Stimulated activated CD4-positive, alpha-beta T cell treated with anti-CD3 and anti-CD28 coated beads, Interleukin-12 subunit alpha, Interleukin-12 subunit beta, amount 100 ng/mL, for 48 hours (primary cell): Measurements from ENCODE around the gene KLHL8.
"Not testable (repeated sequence)": the region's sequence is repeated elsewhere in the genome, so short reads cannot be mapped to it uniquely, and the experiment has no call there.

ENCODE experiments used
- DNase-seq, 3 donors: peaks; one replicate each; pipeline ENCODE4 v3.0.0-alpha.2; 2020; ENCODE audit warnings: low read depth in 2 of 3, low spot score in 1 of 3

KLHL8 gene

DNA sequence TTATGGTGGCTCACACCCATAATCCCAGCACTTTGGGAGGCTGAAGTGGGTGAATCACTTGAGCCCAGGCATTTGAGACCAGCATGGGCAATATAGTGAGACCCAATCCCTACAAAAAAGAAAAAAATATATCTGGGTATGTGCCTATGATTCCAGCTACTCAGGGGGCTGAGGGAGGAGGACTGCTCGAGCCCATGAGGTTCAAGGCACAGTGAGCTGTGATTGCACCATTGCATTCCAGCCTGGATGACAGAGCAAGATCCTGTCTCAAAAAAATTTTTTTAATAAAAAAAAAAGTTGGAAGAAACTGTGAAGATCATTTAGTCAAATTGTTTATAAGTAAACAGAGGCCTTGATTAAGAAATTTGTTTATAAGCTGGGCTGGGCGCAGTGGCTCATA, 39.7 kb downstream of the KLHL8 start:
- DNase-seq = no peak

DNA sequence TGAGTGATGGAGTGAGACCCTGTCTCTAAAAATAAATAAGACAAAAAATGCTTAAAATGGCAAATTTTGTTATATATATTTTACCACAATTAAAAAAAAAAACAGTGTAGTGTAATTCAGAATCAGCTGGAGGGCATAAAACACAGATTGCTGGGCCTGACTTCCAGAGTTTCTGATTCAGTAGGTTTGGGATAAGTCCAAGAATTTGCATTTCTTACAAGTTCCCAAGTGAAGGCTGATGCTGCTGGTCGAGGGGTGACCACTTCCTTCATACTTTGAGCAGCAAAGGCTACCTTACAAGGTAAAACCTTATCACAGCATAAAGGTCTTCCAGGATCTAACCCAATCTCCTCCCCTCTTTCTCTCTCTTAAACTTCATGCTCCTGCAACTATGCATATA, 40.7 kb downstream of the KLHL8 start:
- no peak for DNase-seq

DNA sequence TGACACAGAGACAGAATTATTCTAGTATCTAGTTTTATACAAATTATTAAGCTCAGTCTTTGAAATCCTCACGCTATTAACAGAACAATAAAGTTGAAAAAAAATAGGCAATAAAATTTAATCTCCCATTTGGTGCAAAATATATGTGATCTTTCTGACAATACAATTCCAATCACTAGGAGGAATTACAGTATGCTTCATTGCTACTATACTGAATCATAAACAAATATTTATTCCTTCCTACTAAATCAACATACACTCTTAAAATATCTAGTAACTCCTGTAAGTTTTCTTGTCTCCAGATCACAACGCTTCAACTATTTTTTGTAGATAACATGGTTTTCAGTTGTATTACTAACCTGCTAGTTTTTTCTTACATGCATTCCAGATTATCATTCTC, 45.7 kb downstream of the KLHL8 start:
- DNase-seq = no peak

DNA sequence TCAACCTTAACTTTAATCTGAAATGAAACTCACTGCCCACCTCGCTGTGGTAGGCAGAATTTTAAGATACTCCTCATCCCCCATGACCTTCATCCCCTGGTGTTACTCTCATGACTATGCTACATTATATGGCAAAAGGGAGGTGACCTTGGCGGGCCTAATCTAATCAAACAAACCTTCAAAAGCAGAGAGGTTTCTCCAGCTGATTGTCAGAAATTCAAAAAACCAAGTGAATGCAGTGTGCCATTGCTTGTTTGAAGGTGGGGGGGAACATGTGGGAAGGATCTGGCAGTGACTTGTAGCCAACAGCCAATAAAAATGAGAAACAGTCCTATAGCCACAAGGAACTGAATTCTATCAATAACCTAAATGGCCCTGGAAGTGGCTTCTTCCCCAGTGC, 48.5 kb downstream of the KLHL8 start:
- DNase-seq = no peak

DNA sequence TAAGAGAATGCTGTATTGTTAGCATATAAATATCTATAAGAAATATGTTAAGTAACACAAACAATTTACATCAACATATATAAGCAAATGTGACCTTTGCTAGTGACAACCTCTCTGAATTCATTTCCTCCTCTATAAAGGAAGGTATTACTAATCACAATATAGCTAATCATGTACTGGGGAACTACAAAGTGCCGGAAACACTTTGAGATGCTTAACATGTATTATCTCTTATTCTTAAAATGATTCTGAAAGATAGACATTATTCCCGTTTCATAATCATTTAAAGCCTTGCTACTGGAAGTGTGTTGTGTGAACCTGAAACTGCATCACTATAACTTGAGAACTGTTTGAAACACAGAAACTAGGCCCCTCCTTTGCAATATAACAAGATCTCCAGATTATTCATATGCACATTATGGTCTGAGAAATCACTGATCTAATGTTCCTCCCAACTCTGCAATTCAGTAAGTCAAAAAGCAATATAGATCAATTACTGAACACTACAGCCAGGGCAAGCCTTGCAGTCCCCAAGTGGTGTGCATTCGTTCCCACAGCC, 54.0 kb downstream of the KLHL8 start:
- no peak for DNase-seq

DNA sequence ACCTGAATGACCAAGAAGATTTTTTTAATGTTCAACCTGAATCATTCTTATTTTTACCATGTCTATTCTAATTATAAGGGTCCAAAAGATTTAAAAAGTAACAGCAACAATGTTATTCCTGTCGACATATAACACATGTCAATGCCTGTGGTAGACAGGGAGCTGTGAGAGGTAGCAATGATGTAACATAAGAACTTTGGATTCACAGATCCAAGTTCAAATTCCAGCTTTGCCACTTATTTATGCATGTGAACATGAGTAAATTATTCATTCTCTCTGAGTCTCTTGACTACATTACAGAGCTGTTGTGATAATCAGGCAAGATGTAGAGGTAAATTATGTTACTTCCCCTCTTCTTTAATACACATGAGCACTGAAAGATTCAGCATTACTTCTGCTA, 54.5 kb downstream of the KLHL8 start:
- DNase-seq = no peak

DNA sequence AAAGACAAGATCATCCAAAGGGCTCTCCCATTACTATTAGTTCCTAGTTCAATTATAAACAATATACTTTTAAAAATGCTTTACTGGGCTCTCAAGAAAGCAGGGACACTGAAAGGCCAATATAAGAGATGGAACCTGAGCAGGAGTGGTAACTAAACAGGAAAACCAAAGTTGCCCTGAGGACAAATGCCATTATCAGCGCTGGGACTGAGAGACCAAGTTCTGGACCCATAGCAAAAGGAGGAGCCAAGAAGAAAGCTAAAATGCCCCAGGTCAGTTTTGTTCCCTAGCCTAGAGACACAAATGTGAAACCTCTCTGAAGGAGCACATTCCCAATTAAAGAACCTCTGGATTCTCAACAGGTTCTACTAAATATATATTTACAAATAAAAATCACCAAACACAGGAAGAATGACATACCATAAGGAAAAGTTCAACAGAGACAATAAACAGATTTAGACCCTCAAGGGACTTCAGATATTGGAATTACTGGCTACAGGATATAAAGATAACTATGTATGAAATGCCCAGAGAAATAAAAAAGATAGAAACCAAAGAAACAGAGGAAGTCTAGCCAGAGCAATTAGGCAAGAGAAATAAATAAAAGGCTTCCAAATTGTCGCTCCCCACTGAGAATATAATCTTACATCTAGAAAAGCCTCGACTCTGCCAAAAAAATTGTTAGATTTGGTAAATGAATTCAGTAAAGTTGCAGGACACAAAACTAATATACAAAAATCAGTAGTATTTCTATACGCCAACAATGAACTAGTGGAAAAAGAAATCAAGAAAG, 67.1 kb downstream of the KLHL8 start:
- no peak for DNase-seq

DNA sequence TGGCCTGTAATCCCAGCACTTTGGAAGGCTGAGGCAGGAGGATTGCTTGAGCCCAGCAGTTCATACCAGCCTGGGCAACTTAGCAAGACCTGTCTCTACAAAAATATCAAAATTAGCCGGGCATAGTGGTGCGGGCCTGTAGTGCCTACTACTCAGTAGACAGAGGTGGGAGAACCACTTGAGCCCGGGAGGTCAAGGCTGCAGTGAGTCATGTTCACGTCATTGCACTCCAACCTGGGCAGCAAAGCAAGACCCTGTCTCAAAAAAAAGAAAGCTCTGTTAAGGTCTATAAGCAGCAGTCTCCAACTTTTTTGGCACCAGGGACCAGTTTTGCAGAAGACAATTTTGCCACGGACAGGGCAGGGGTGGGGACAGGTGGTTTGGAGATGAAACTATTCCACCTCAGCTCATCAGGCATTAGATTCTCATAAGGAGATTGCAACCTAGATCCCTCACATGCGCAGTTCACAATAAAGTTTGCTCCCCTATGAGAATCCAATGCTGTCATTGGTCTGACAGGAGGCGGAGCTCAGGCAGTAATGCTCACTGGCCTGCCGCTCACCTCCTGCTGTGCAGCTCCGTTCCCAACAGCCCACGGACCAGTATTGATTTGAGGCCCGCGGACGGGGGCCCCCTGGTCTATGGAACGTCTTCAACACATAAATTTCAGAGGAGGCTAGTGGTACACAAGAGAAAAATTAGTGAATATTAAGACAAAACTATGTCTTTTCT, 67.9 kb downstream of the KLHL8 start:
- DNase-seq = no peak

DNA sequence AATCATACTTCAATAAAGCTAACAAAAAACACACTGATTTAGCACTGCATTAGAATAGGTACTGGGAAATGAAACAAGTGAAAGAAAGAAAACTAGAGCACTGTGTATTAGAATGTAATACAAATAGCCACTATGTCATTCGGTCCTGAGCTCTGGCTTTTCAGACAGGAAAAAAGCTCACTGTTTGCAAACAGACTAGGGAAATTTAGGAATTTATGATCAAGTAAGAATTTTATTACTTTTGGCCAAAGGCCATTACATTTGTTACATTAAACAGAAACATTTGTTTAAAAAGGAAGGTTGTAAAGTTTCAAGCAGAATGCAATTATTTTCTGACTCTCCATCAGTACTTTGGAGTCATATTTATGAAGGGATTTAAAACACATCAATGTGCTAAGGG, 68.7 kb downstream of the KLHL8 start:
- no peak for DNase-seq

DNA sequence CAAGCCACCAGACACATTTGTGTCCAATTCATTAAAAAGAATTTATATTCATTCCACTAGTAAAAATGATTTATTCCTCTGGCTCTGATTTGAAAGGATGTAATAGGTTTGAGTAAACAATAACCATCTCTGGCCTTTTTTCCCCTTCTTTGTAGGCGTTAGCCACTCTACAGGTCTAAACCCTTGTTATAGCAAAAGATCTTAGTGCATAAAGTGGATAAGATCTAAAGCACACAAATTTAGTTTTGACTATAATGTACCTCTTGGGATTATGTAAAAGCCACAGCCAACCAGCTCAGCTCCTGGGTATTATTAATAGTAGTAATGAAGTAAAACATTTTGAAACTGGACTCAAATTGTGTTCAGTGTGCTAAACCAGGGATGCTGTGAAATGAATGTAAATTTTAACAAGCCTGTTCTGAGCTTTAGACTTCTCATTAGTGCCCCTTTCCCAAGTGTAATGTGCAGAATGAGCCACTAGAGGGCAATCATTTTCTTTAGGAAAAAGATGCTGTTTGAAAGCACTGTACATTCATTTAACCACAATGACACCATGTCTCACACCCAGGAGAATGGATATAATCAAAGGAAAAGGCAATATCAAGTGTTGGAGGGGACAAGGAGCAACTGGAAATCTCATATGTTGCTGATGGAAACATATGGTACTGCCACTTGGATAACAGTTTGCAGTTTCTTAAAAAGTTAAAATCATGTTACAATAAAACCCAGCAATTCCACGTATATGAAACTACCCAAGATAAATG, 69.7 kb downstream of the KLHL8 start:
- peak in 2 of 3 donors; percentile 16 to 82 for DNase-seq

DNA sequence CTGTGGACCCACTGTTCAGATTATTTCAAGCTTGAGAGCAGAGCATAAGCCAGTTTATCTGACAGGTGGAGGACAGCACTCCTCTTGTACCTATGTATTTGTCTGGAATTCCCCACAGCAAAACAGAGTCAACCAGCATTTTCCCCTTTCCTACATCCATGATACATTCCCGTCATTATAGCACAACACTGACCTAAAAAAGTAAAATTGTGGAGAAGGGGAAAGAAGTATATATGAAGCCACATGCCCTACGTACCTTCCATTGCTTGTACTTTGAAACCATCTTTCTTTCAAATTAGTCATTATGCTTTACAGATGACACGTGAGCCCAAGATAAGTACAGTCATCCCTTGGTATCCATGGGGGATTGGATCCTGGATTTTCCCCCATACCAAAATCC, 73.3 kb downstream of the KLHL8 start:
- DNase-seq = no peak

DNA sequence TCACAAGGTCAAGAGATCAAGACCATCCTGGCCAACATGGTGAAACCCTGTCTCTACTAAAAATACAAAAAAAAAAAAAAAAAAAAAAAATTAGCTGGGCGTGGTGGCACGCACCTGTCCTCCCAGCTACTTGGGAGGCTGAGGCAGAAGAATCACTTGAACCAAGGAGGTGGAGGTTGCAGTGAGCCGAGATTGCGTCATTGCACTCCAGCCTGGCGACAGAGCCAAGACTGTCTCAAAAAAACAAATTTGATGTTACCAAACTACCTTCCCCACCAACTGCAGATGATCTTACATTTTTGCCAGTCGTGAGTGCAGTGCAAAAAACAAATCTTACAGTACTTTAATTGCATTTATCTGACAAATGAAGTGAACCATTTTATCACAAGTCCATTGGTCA, 74.5 kb downstream of the KLHL8 start:
- not testable (repeated sequence) for DNase-seq

DNA sequence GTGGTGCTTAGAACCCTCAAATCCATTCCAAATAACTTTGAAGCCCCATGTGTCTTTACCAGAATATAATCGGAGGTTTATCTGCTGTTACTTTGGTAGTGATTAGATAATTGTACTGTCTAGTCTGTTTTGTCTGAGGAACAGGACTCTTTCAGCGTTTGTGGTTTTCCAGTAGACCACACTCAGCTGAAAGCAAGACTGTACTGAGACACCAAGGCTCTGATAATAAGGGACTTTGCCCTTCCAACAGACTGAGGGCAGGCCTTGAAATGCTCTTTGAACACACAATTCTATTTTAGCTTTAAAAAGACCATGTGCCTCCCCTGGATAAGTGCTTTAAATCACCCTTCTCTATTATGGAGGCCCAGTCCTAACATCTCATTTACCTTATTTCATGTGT, 76.1 kb downstream of the KLHL8 start:
- DNase-seq = no peak

DNA sequence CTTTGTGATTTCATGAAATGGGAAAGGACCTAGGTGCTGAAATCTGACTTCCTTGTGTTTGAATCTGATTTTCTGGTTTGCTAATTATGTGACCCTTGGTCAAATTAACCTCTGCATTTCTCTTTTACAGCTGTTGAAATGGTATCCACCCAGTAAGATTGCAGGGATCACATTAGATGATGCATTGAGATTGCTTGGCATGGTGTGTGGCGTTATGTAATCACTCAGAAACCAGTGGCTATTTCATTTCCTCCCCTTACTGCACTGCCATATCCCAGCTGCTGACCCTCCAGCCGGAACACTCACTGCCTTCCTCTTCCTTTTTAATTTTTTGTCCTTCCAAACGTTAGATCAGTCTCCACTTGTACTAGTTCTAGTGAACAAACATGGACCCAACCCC, 79.0 kb downstream of the KLHL8 start:
- DNase-seq = no peak

DNA sequence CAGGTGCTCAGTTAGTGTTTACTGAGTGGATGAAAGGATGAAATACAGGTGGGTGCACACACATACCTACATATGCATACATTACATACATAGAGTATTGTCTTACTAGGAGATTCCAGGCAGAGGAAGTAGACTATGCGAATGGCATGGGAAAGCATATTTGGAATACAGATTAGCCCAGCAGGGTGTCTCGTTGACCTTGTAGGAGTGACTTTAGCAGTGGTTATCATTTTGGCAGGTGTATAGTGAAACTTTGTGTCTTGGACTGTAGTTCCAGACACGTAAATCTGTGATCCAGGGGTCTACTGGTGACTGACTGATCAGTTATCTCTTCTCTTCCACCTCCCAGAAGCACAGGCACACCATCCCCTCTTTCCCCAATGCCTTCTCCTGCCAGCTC, 86.3 kb downstream of the KLHL8 start:
- no peak for DNase-seq

DNA sequence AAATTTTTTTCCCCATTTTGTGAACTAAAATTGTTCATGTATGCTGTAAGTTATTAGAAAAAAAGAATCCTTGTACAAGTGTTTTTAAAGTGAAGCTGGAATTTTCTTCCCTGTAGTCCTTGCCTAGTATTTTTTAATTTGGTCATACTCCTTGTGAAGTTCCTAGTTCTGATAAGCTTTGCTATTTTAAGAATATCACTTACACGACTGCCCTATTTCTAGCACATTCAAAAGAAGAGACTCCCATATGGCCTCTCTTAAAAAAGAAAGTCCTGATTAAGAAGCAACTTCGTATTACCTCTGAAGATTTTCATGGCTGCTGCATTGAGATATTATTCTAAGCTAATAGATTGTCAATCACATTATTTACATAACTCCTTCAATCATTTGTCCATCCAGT, 87.2 kb downstream of the KLHL8 start:
- DNase-seq = no peak

DNA sequence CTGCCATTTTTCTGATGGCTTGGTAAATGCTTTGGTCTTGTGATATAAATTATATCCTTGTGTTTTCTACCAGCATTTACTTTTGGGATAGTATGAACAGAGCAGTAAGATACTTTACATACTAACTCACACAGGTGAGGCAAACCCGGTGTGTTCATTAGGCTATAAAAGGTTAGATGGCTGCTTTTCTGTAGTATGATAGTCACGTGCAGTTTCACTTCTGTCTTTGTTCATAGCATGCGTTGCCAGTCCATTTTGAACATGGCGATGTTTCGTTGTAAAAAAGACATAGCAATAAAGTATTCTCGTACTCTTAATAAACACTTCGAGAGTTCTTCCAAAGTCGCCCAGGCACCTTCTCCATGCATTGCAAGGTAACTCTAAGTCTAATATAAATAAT, 88.4 kb downstream of the KLHL8 start:
- no peak for DNase-seq

DNA sequence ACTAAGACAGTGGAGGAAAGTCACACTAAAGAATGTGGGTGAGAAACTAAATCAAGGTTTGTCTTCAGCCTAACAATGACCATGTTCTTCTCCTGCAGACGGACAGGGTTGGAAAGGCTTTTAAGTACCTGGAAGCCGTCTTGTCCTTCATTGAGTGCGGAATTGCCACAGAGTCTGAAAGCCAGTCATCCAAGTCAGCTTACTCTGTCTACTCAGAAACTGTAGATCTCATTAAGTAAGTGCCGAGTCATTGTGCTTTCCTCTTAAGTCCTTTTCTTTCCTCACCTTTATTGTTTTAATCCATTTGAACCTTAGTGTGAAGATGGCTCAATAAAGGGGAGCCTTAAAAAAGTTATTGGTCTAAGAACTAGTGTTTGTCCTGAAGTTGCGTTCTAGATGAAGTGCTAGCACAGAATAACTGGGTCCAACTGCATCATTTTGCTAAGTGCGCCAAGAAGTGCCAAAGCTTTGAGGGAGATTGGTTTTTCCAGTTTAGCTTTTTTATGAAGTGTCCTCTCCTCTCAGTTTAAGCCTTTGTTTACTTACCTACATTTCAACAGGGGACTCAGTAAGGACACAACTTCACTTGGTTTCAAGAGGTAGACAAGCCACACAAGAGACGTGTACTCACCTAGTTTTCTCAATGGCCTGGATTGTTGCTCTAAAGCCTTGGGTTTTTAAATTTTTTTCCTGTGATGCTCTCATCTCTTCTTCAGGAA, 89.3 kb downstream of the KLHL8 start:
- no peak for DNase-seq

DNA sequence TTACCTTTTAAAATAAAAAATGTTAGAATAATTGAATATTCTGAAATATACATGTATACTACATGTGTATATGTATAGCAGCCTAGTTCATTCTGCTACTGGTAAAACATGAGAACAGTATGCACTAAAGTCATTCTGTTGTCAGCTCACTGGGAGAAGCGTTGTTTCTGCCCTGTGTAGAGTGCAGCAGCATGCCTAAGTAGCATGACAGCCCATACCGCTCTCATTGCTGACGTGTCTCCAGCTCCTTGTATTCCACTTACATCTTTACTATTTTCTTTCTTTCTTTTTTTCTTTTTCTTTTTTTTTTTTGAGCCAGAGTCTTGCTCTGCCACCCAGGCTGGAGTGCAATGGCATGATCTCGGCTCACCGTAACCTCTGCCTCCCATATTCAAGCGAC, 90.7 kb downstream of the KLHL8 start:
- DNase-seq = no peak

DNA sequence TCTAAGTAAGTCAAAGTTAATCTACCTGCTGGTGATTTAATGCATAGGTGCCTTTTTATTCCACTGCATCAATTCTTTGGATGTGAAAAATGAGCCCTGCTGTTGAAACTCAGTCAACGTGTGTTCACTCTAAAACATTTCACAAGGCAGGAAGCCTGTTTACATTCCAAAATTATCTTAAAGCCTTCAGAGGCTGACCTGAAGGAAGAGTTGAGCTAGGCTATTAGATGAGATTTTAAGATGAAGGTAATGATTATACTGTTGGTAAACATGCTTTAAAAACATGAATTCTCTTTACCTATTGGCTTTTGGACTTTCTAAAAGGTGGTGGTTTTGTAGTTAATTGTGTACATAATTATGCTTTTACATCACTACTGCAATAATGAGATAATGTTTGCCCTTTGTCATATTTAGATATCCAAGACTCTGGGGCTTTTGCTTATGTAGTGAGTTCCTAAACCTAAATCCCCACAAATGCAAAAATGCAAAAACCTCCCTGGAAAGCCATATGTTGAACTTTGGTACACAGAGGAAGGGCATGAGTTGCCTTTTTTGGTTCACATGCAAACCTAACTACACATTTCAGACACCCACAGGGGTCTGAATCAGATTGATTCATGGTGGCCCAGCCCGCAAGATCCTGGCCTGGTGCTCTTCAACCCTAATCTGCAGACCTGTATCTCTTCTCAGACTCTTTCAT, 92.3 kb downstream of the KLHL8 start:
- DNase-seq = no peak

DNA sequence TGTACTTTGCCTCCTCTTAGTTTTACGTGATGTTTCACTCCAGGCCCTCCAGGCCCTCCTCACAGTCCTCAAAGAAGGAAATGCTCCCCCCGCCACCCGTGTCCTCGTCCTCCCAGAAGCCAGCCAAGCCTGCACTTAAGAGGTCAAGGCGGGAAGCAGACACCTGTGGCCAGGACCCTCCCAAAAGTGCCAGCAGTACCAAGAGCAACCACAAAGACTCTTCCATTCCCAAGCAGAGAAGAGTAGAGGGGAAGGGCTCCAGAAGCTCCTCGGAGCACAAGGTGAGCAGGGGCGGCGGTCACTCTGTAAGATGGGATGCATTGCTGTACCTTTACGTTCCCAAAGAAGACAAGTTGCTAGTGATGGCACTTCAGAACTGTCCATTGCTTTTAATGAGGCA, 94.4 kb downstream of the KLHL8 start:
- no peak for DNase-seq
